H1 (cell line): ENCODE results near the gene MYO5B. TPM values are rescaled to one million over a fixed set of nuclear protein-coding genes. Genes with fewer than 3 reads are reported as not detected.

Experiments used
- CBX5 ChIP-seq: fragments of 300-800, 300-1000 bp; sonication (generic); IDR thresholded peaks from 2 replicates; pipeline ENCODE4 v1.7.1; 2016; ENCODE audit warnings: antibody characterized with exemption, low read length, low read depth
- EZH2 ChIP-seq: fragments of 200-600 bp; sonication (generic); IDR thresholded peaks from 2 replicates; pipeline ENCODE4 v1.7.1; 2012; ENCODE audit warnings: low read depth, mild to moderate bottlenecking, moderate library complexity, low read length, inconsistent platforms; ENCODE audit not compliant: severe bottlenecking
- FOSL1 ChIP-seq: IDR thresholded peaks from 2 replicates; pipeline ENCODE4 v1.6.1; 2011; ENCODE audit warnings: mild to moderate bottlenecking, low read depth, low read length, moderate library complexity; ENCODE audit not compliant: insufficient read depth
- NANOG ChIP-seq: IDR thresholded peaks from 2 replicates; pipeline ENCODE4 v1.6.1; 2011; ENCODE audit warnings: low read length, low read depth, mild to moderate bottlenecking, inconsistent platforms; ENCODE audit not compliant: insufficient read depth, poor library complexity, severe bottlenecking
- SUZ12 ChIP-seq: fragments of 200-600 bp; sonication (generic); IDR thresholded peaks from 2 replicates; pipeline ENCODE4 v1.6.1; 2012; ENCODE audit warnings: mild to moderate bottlenecking, inconsistent platforms, low read length, moderate library complexity, mixed read lengths
- TEAD4 ChIP-seq: IDR thresholded peaks from 2 replicates; pipeline ENCODE4 v1.6.1; 2012; ENCODE audit warnings: low read depth, low read length, inconsistent platforms, mixed read lengths
- polyA plus RNA-seq, 7 experiments: library from polyadenylated mRNA; depleted of rRNA in 3 of 7; stranded (reverse) in 5 of 7; unstranded in 2 of 7; fragments of >200 nt in 5 of 7; fragments of 200-250 nt in 2 of 7; gene quantifications; 1 replicate in 5 of 7; 2 replicates in 1 of 7; 4 replicates in 1 of 7; pipeline versions ENCODE4 v1.2.1 to v1.2.3, GENCODE V29; 2011 to 2013; ENCODE audit warnings: missing spikeins in 2 of 7, mixed read lengths in 2 of 7
- total RNA-seq: library from RNA; stranded (reverse); fragmentation: NEBNext Ultra II Directional; extraction: Animal tissue kit (Norgen Biotek cat#: 25700); gene quantifications from 2 replicates; pipeline ENCODE4 v1.2.1, GENCODE V29; 2021
- TF ChIP-seq, protein P1 (sequence below): IDR thresholded peaks from 2 replicates; pipeline ENCODE4 v1.6.1; 2011; ENCODE audit warnings: low read length, improper control_type of control experiment

Gene MYO5B
- total and polyA plus RNA-seq, 2 of the 8 experiments (the other 6 are each of a cell fraction or from before 2014, with no cell fraction given) = 6.4 to 7.7 TPM

DNA sequence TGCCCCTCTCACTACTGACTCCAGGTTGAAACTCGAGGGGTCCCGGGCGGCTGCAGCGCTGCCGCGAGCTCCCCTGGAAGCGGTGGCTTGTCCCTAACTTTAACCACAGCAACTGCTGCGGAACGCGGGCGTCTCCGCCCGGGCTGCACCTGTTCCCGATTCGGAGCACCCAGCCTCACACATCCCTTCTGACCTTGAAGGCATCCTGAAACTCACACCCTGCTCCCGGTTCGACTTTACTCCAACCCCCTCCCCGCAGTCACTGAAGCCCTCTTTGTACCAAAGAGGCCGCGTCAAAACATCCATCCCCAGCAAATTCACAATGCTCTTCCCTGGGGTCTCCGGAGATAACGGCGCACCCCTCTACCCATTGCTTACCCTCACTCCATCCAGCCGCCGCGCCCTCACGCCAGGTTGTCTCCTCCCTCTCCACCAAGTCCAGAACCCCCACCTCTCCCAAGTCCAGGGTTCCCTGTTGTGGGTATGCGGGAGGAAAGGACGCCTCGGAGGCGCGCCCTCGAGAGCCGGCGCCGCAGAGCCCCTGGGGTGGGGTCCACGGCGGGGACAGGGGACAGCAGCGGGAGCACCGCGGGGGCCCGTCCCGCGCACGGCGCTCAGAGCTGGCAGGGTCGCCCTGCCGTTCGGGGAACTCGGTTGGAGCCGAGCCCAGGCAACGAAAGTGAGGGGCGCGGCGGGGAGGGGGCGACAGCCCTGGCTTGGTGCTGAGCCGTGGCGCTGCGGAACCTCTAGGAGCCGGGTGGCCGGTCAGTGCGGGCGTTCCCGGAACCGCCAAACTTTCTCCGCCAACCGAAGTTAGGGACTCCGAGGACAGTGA lies 934 bp downstream of the MYO5B start (continued):
- TF ChIP-seq FOSL1 (no peak), CBX5 (no peak), TEAD4 (no peak), EZH2 (peak; percentile 68), NANOG (no peak), SUZ12 (peak; percentile 64; the same call in 1 of the 2 replicates)
- TF ChIP-seq, protein P1, sequence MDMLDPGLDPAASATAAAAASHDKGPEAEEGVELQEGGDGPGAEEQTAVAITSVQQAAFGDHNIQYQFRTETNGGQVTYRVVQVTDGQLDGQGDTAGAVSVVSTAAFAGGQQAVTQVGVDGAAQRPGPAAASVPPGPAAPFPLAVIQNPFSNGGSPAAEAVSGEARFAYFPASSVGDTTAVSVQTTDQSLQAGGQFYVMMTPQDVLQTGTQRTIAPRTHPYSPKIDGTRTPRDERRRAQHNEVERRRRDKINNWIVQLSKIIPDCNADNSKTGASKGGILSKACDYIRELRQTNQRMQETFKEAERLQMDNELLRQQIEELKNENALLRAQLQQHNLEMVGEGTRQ = no peak
